IMR-90 (cell line): ENCODE data around the gene LAMA3. TPM values are rescaled to one million over a fixed set of nuclear protein-coding genes. Genes with fewer than 3 reads are reported as not detected.
A peak's percentile ranks its signal among the peaks of the same experiment; 100 is the strongest.

Experiments used
- ATAC-seq: fragments of 200-7000 bp; cut with Tn5 transposase; 2 replicates; pipeline ENCODE4 v1.9.1; 2020; ENCODE audit warnings: low read depth, mild to moderate bottlenecking, moderate library complexity
- BruUV-seq: library from RNA; stranded (reverse); fragments of 400-500 nt; replicated peaks from 2 replicates; lab custom pipeline; 2021; lab: Mats Ljungman, UMichigan
- CTCF ChIA-PET: fragments of 300-600 bp; formaldehyde crosslinking; extraction: SDS; loops from one replicate; lab custom pipeline; 2021; ENCODE audit warnings: antibody characterized with exemption; lab: Yijun Ruan, JAX
- POLR2A ChIA-PET: fragments of 300-600 bp; sonication (Branson Sonifier 250); formaldehyde crosslinking; loops from one replicate; lab custom pipeline; 2022; ENCODE audit warnings: antibody characterized with exemption; ENCODE audit not compliant: unreplicated experiment; lab: Charles Lee
- DNase-seq: peaks from one replicate; pipeline ENCODE4 v3.0.0; 2013
- H2AFZ ChIP-seq: replicated peaks from 2 replicates; pipeline ENCODE3; 2013; ENCODE audit warnings: low read length, mild to moderate bottlenecking; ENCODE audit not compliant: poor library complexity
- H2AK5ac ChIP-seq: 2 replicates; pipeline ENCODE4 v1.6.1; 2013; ENCODE audit warnings: low read depth, low read length, inconsistent platforms
- H2AK9ac ChIP-seq: replicated peaks from 2 replicates; pipeline ENCODE3; 2013; ENCODE audit warnings: mild to moderate bottlenecking, low read depth, low read length, moderate library complexity; ENCODE audit not compliant: poor library complexity
- H2BK120ac ChIP-seq: 2 replicates; pipeline ENCODE4 v1.6.1; 2013; ENCODE audit warnings: low read depth, low read length, inconsistent platforms
- H2BK15ac ChIP-seq: 3 replicates; pipeline ENCODE4 v1.6.1; 2013; ENCODE audit warnings: low read depth, low read length, inconsistent platforms
- H2BK20ac ChIP-seq: 2 replicates; pipeline ENCODE4 v1.6.1; 2013; ENCODE audit warnings: low read depth, mild to moderate bottlenecking, inconsistent platforms, low read length, moderate library complexity
- H2BK5ac ChIP-seq: 2 replicates; pipeline ENCODE4 v1.6.1; 2013; ENCODE audit warnings: mild to moderate bottlenecking, low read depth, low read length, inconsistent platforms; ENCODE audit not compliant: poor library complexity, severe bottlenecking
- H3K14ac ChIP-seq: replicated peaks from 2 replicates; pipeline ENCODE4 v1.6.1; 2013; ENCODE audit warnings: low read depth, low read length, inconsistent platforms
- H3K18ac ChIP-seq: 2 replicates; pipeline ENCODE4 v1.6.1; 2013; ENCODE audit warnings: low read depth, low read length, control low read depth
- H3K23ac ChIP-seq: 2 replicates; pipeline ENCODE4 v1.6.1; 2013; ENCODE audit warnings: low read depth, low read length, inconsistent platforms
- H3K27ac ChIP-seq: 2 replicates; pipeline ENCODE4 v1.5.1; 2013; ENCODE audit warnings: mild to moderate bottlenecking, control low read depth, low read length; ENCODE audit not compliant: insufficient read depth
- H3K27me3 ChIP-seq: 2 replicates; pipeline ENCODE4 v1.6.1; 2013; ENCODE audit warnings: low read length; ENCODE audit not compliant: control insufficient read depth, insufficient read depth
- H3K36me3 ChIP-seq: 2 replicates; pipeline ENCODE4 v1.6.1; 2013; ENCODE audit warnings: low read length, mixed read lengths; ENCODE audit not compliant: control insufficient read depth, insufficient read depth
- H3K4ac ChIP-seq: 2 replicates; pipeline ENCODE4 v1.6.1; 2013; ENCODE audit warnings: low read depth, low read length, inconsistent platforms
- H3K4me1 ChIP-seq: 2 replicates; pipeline ENCODE4 v1.6.1; 2013; ENCODE audit warnings: low read length, mixed read lengths; ENCODE audit not compliant: control insufficient read depth, insufficient read depth
- H3K4me2 ChIP-seq: 2 replicates; pipeline ENCODE4 v1.6.1; 2013; ENCODE audit warnings: low read depth, mild to moderate bottlenecking, control low read depth, low read length, moderate library complexity
- H3K4me3 ChIP-seq: 2 replicates; pipeline ENCODE4 v1.5.1; 2013; ENCODE audit warnings: low read depth, mild to moderate bottlenecking, control low read depth, low read length, moderate library complexity; ENCODE audit not compliant: insufficient read depth
- H3K56ac ChIP-seq: 2 replicates; pipeline ENCODE4 v1.6.1; 2013; ENCODE audit warnings: low read length, inconsistent platforms; ENCODE audit not compliant: insufficient read depth; ENCODE audit errors: extremely low read depth
- H3K79me1 ChIP-seq, 2 experiments: 2 replicates each; pipeline ENCODE4 v1.6.1; 2013; ENCODE audit warnings: low read length in 2 of 2, inconsistent platforms in 1 of 2, low read depth in 1 of 2
- H3K9ac ChIP-seq: 2 replicates; pipeline ENCODE4 v1.6.1; 2013; ENCODE audit warnings: low read depth, low read length, control low read depth
- H3K9me1 ChIP-seq: 2 replicates; pipeline ENCODE4 v1.6.1; 2013; ENCODE audit warnings: low read length, inconsistent platforms; ENCODE audit not compliant: insufficient read depth
- H3K9me3 ChIP-seq: 2 replicates; pipeline ENCODE4 v1.6.1; 2013; ENCODE audit warnings: low read length; ENCODE audit not compliant: control insufficient read depth, insufficient read depth
- H4K20me1 ChIP-seq: 2 replicates; pipeline ENCODE4 v1.6.1; 2013; ENCODE audit warnings: low read length, inconsistent platforms; ENCODE audit not compliant: insufficient read depth
- H4K5ac ChIP-seq: 2 replicates; pipeline ENCODE4 v1.6.1; 2013; ENCODE audit warnings: mild to moderate bottlenecking, low read depth, low read length, control low read depth
- H4K8ac ChIP-seq, 2 experiments: 2 replicates each; pipeline ENCODE4 v1.6.1; 2013; ENCODE audit warnings: low read depth in 2 of 2, low read length in 2 of 2, control low read depth in 1 of 2, inconsistent platforms in 1 of 2
- H4K91ac ChIP-seq: 2 replicates; pipeline ENCODE4 v1.6.1; 2013; ENCODE audit warnings: low read depth, low read length, inconsistent platforms; ENCODE audit not compliant: insufficient read depth
- CEBPB ChIP-seq: IDR thresholded peaks from 2 replicates; pipeline ENCODE4 v1.6.1; 2012; ENCODE audit warnings: low read depth, low read length, improper control_type of control experiment
- POLR2A ChIP-seq: IDR thresholded peaks from 2 replicates; pipeline ENCODE4 v1.6.1; 2012; ENCODE audit warnings: mild to moderate bottlenecking, low read depth, low read length
- WGBS, 2 experiments: methylation state at CpG; one replicate each; pipeline versions ENCODE4 v1.1.5 to v1.1.7; 2013; ENCODE audit warnings: missing lambda C conversion rate in 2 of 2; ENCODE audit not compliant: insufficient read length in 1 of 2; ENCODE audit errors: extremely low coverage in 2 of 2; 5-methylcytosine and 5-hydroxymethylcytosine counted together
- dilution Hi-C: fragments of 300-500 bp; cut with HindIII; formaldehyde crosslinking; loops from one replicate; pipeline ENCODE4 v1.14.3; 2018; ENCODE audit warnings: low sequenced_read_pairs; ENCODE audit not compliant: unreplicated experiment
- in situ Hi-C: fragments of 300-500 bp; cut with MboI; formaldehyde crosslinking; loops from 3 replicates; pipeline ENCODE4 v1.14.3; 2019; ENCODE audit warnings: low sequenced_read_pairs, inconsistent platforms, mixed read lengths
- intact Hi-C: fragments of 100-400 bp; cut with micrococcal nuclease; formaldehyde crosslinking; loops from 2 replicates; pipeline ENCODE4 v1.10.0; 2022
- polyA plus RNA-seq, 3 experiments: library from polyadenylated mRNA; depleted of rRNA; stranded (reverse); fragments of >200 nt; gene quantifications; 2 replicates each; pipeline ENCODE4 v1.2.3, GENCODE V29; 2012; ENCODE audit warnings: low replicate concordance in 1 of 3
- total RNA-seq: library from RNA; depleted of rRNA; stranded (reverse); fragments of >200 nt; gene quantifications from 2 replicates; pipeline ENCODE4 v1.2.3, GENCODE V29; 2012

Gene LAMA3
- total and polyA plus RNA-seq, 2 of the 4 experiments (the other 2 are of a cell fraction), result 0.18 to 0.19 TPM

DNA sequence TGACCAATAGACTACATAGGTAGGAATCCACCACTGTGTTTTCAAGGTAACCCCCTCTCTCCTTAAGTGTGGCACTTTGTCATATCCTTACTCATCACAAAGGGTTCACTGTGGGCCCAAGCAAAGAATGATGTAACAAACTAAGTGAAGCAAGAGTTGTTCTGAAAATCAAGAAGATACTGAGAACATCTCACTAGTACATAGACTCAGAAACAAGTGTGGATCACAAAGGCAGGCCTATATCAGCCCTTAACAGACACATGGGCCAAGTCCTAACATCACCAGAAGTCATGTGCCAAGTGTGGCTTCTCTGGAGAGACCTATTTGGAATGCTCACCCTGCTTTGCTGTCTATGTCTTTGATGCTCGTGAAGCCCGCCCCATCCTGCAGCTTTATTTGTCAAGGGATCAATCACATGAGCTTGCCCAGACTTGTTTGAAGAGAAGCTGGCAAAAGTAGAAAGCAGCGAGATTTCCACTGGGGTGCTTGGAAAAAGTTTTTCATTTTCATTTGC is 194.1 kb downstream of the LAMA3 start:
- H3K4me3 ChIP-seq, result no peak overlapping the region
- H3K18ac ChIP-seq, result peak overlapping the region; percentile 64; the same call in 1 of the 2 replicates
- no peak overlapping the region for H3K56ac ChIP-seq
- H4K8ac ChIP-seq, result no peak overlapping the region
- no peaks in the 10 kb centered on the region for H3K79me1 ChIP-seq
- dilution Hi-C loops (no loop called here), intact Hi-C loops (no loop called here), in situ Hi-C loops (no loop called here)
- no peak; the same call in 1 of the 2 replicates for ATAC-seq
- WGBS, 2 experiments, result 79% methylated on average over 2 of the region's 3 CpGs; no CpG with 5 or more reads in 1 of the 2 experiments
- peak overlapping the region; percentile 75 for H4K5ac ChIP-seq
- POLR2A ChIA-PET, result no interaction called here
- peaks cover 3% of the 10 kb centered on the region; the same call in 1 of the 2 replicates for H3K4me1 ChIP-seq
- peak overlapping the region; percentile 5; the same call in 1 of the 2 replicates for H2BK120ac ChIP-seq
- DNase-seq, result peak; percentile 7
- TF ChIP-seq CEBPB, result peak; percentile 49; the same call in 1 of the 2 replicates
- TF ChIP-seq POLR2A, result no peak
- H3K14ac ChIP-seq, result no peak overlapping the region
- H2AFZ ChIP-seq, result no peak overlapping the region
- H2BK15ac ChIP-seq, result no peak overlapping the region
- H3K9me1 ChIP-seq, result no peaks in the 10 kb centered on the region
- H3K23ac ChIP-seq, result no peak overlapping the region; the same call in 1 of the 2 replicates
- H3K36me3 ChIP-seq, result no peaks in the 10 kb centered on the region
- H3K27ac ChIP-seq, result no peak overlapping the region
- H4K20me1 ChIP-seq, result no peaks in the 10 kb centered on the region
- H3K27me3 ChIP-seq, result 0 out of 2 replicates have a peak, but pooled peaks cover 2% of the 10 kb centered on the region
- CTCF ChIA-PET, result no interaction called here
- no peak overlapping the region for H2BK20ac ChIP-seq
- no peak overlapping the region for H2BK5ac ChIP-seq
- no peak overlapping the region for H2AK9ac ChIP-seq
- no peak overlapping the region for H3K9ac ChIP-seq
- H3K4ac ChIP-seq, result no peak overlapping the region
- H4K91ac ChIP-seq, result no peak overlapping the region
- H2AK5ac ChIP-seq, result no peak overlapping the region
- no peak overlapping the region for H3K4me2 ChIP-seq
- no peaks in the 10 kb centered on the region for H3K9me3 ChIP-seq
- BruUV-seq, result no TSS peak
